ENCODE measurements around the gene IL1RL2.

GRCh38 chr2:102239344-102239743 is 52.5 kb downstream of the IL1RL2 start:
- no peak for TF ChIP-seq EZH2 (optimal IDR thresholded peaks at IDR 0.05; ENCODE audit: low read depth, low read length)
- TF ChIP-seq CTCF (IDR thresholded peaks at IDR 0.05; ENCODE audit: low read length): no peak
- TF ChIP-seq EZH2phosphoT487 (IDR thresholded peaks at IDR 0.05; ENCODE audit: low read length): no peak
